ENCODE results near the gene PLEKHA5. TPM values are rescaled to one million over a fixed set of nuclear protein-coding genes. Genes with fewer than 3 reads are reported as not detected.

The PLEKHA5 gene
- total RNA-seq, 2 donors from 2014 or later: 10.2 to 29.8 TPM

GRCh38 chr12:19273482-19274330 lies 144.2 kb downstream of the PLEKHA5 start:
- H3K9me3 ChIP-seq: no peaks in the 10 kb centered on the region
- H3K4me3 ChIP-seq: no peak overlapping the region
- no peak for TF ChIP-seq POLR2A (IDR thresholded peaks at IDR 0.05)
- no peak for TF ChIP-seq CTCF (IDR thresholded peaks at IDR 0.05)
- no peaks in the 10 kb centered on the region for H3K27me3 ChIP-seq
- intact Hi-C loops (cut with DNase I): no loop called here
- H3K36me3 ChIP-seq (replicated peaks in 1 of 2; ENCODE audit: insufficient read depth in 1 of 2, low read depth in 2 of 2): peaks cover 0 to 2% of the 10 kb centered on the region in 2 donors
- H3K27ac ChIP-seq: no peak overlapping the region
- H3K4me1 ChIP-seq: peaks cover 7% of the 10 kb centered on the region
- peak; percentile 59 for ATAC-seq
- 87 to 97% methylated on average over 4 of the region's 4 CpGs for WGBS, 2 donors
- peak; percentile 56 to 74 (median 71) for DNase-seq

GRCh38 chr12:19276767-19277166 lies 147.2 kb downstream of the PLEKHA5 start:
- DNase-seq: no peak
- TF ChIP-seq CTCF (IDR thresholded peaks at IDR 0.05): no peak
- TF ChIP-seq POLR2A (IDR thresholded peaks at IDR 0.05): no peak
- H3K9me3 ChIP-seq: no peaks in the 10 kb centered on the region
- intact Hi-C loops (cut with DNase I): no loop called here
- no peak for ATAC-seq
- H3K27me3 ChIP-seq: no peaks in the 10 kb centered on the region
- no peak overlapping the region for H3K27ac ChIP-seq
- peaks cover 7% of the 10 kb centered on the region for H3K4me1 ChIP-seq
- H3K36me3 ChIP-seq (replicated peaks in 1 of 2; ENCODE audit: insufficient read depth in 1 of 2, low read depth in 2 of 2): peaks cover 0 to 2% of the 10 kb centered on the region in 2 donors
- no peak overlapping the region for H3K4me3 ChIP-seq

- peaks cover 0 to 2% of the 10 kb centered on the region in 2 donors for H3K36me3 ChIP-seq (replicated peaks in 1 of 2; ENCODE audit: insufficient read depth in 1 of 2, low read depth in 2 of 2)
- no peak overlapping the region for H3K27ac ChIP-seq
- no peak overlapping the region for H3K4me3 ChIP-seq
- no peaks in the 10 kb centered on the region for H3K27me3 ChIP-seq
- no peak for TF ChIP-seq POLR2A (IDR thresholded peaks at IDR 0.05)
- TF ChIP-seq CTCF (IDR thresholded peaks at IDR 0.05): no peak
- no peaks in the 10 kb centered on the region for H3K9me3 ChIP-seq
- intact Hi-C loops (cut with DNase I): no loop called here
- DNase-seq (no peak), ATAC-seq (no peak)
- peaks cover 7% of the 10 kb centered on the region for H3K4me1 ChIP-seq
Observed at GRCh38 chr12:19277711-19278110, 148.2 kb downstream of the PLEKHA5 start.

- H3K36me3 ChIP-seq (replicated peaks in 1 of 2; ENCODE audit: insufficient read depth in 1 of 2, low read depth in 2 of 2): peaks cover 0 to 4% of the 10 kb centered on the region in 2 donors
- intact Hi-C loops (cut with DNase I): no loop called here
- no peaks in the 10 kb centered on the region for H3K27me3 ChIP-seq
- no peak for DNase-seq
- H3K4me3 ChIP-seq: no peak overlapping the region
- no peak overlapping the region for H3K27ac ChIP-seq
- ATAC-seq: no peak
- 77 to 85% methylated on average over 2 of the region's 2 CpGs for WGBS, 2 donors
- H3K4me1 ChIP-seq: peaks cover 5% of the 10 kb centered on the region
- no peaks in the 10 kb centered on the region for H3K9me3 ChIP-seq
- TF ChIP-seq POLR2A (IDR thresholded peaks at IDR 0.05): no peak
- TF ChIP-seq CTCF (IDR thresholded peaks at IDR 0.05): no peak
Observed at GRCh38 chr12:19278407-19278806, 148.9 kb downstream of the PLEKHA5 start.

Data from body of pancreas (tissue), 4 donors.